H9 (cell line): ENCODE measurements around the gene BMP5. TPM values are rescaled to one million over a fixed set of nuclear protein-coding genes. Genes with fewer than 3 reads are reported as not detected.

ENCODE experiments used
- DNase-seq: peaks from one replicate; pipeline ENCODE4 v3.0.0-alpha.2; 2017
- H2AFZ ChIP-seq: one replicate; pipeline ENCODE4 v1.6.1; 2013; ENCODE audit warnings: mild to moderate bottlenecking, low read length, control low read depth, moderate library complexity
- H2AK5ac ChIP-seq: 2 replicates; pipeline ENCODE4 v1.6.1; 2013; ENCODE audit warnings: low read length, control low read depth, mixed read lengths; ENCODE audit not compliant: insufficient read length
- H2BK120ac ChIP-seq: one replicate; pipeline ENCODE4 v1.6.1; 2013; ENCODE audit warnings: low read depth, mild to moderate bottlenecking, low read length, control low read depth, inconsistent platforms; ENCODE audit not compliant: poor library complexity, severe bottlenecking
- H2BK12ac ChIP-seq: 2 replicates; pipeline ENCODE4 v1.6.1; 2013; ENCODE audit warnings: low read length, control low read depth, mixed read lengths, low read depth; ENCODE audit not compliant: insufficient read length
- H2BK15ac ChIP-seq: 2 replicates; pipeline ENCODE4 v1.6.1; 2013; ENCODE audit warnings: low read depth, low read length, control low read depth
- H2BK20ac ChIP-seq: one replicate; pipeline ENCODE4 v1.6.1; 2013; ENCODE audit warnings: low read depth, mild to moderate bottlenecking, low read length, control low read depth, inconsistent platforms; ENCODE audit not compliant: poor library complexity, severe bottlenecking
- H2BK5ac ChIP-seq: 2 replicates; pipeline ENCODE4 v1.6.1; 2013; ENCODE audit warnings: low read length, control low read depth, mixed read lengths; ENCODE audit not compliant: insufficient read length
- H3K14ac ChIP-seq: 2 replicates; pipeline ENCODE4 v1.6.1; 2013; ENCODE audit warnings: low read length, control low read depth; ENCODE audit not compliant: insufficient read depth
- H3K18ac ChIP-seq: 2 replicates; pipeline ENCODE4 v1.6.1; 2013; ENCODE audit warnings: low read depth, mild to moderate bottlenecking, mixed read lengths, low read length, control low read depth; ENCODE audit not compliant: insufficient read length
- H3K23ac ChIP-seq: 2 replicates; pipeline ENCODE4 v1.6.1; 2013; ENCODE audit warnings: low read length, control low read depth, mixed read lengths, low read depth; ENCODE audit not compliant: insufficient read length
- H3K23me2 ChIP-seq: 2 replicates; pipeline ENCODE4 v1.6.1; 2013; ENCODE audit warnings: low read depth, mild to moderate bottlenecking, mixed read lengths, low read length, control low read depth; ENCODE audit not compliant: insufficient read length, poor library complexity, severe bottlenecking
- H3K27ac ChIP-seq: 2 replicates; pipeline ENCODE4 v1.5.1; 2013; ENCODE audit warnings: low read length, control low read depth, mixed read lengths, low read depth; ENCODE audit not compliant: insufficient read length
- H3K27me3 ChIP-seq: 2 replicates; pipeline ENCODE4 v1.6.1; 2013; ENCODE audit warnings: low read length, control low read depth, inconsistent platforms; ENCODE audit not compliant: insufficient read depth
- H3K4ac ChIP-seq: 2 replicates; pipeline ENCODE4 v1.6.1; 2013; ENCODE audit warnings: low read depth, mild to moderate bottlenecking, control low read depth, inconsistent platforms, low read length, moderate library complexity
- H3K4me1 ChIP-seq: 2 replicates; pipeline ENCODE4 v1.6.1; 2013; ENCODE audit warnings: low read length, control low read depth, inconsistent platforms; ENCODE audit not compliant: insufficient read depth
- H3K4me2 ChIP-seq: 2 replicates; pipeline ENCODE4 v1.6.1; 2013; ENCODE audit warnings: low read length, control low read depth, mixed read lengths; ENCODE audit not compliant: insufficient read length, insufficient read depth
- H3K56ac ChIP-seq: 2 replicates; pipeline ENCODE4 v1.6.1; 2013; ENCODE audit warnings: low read depth, mild to moderate bottlenecking, mixed read lengths, low read length, control low read depth; ENCODE audit not compliant: insufficient read length
- H3K79me1 ChIP-seq: 2 replicates; pipeline ENCODE4 v1.6.1; 2013; ENCODE audit warnings: low read depth, mild to moderate bottlenecking, moderate library complexity, low read length, control low read depth, inconsistent platforms; ENCODE audit not compliant: insufficient read depth, poor library complexity, severe bottlenecking
- H3K79me2 ChIP-seq: 2 replicates; pipeline ENCODE4 v1.6.1; 2013; ENCODE audit warnings: low read length, control low read depth, inconsistent platforms; ENCODE audit not compliant: insufficient read depth
- H3K9ac ChIP-seq: 2 replicates; pipeline ENCODE4 v1.6.1; 2013; ENCODE audit warnings: low read length, control low read depth, mixed read lengths; ENCODE audit not compliant: insufficient read length; ENCODE audit errors: extremely low read depth
- H3K9me3 ChIP-seq: one replicate; pipeline ENCODE4 v1.6.1; 2013; ENCODE audit warnings: low read depth, low read length, inconsistent platforms; ENCODE audit not compliant: control insufficient read depth
- H3T11ph ChIP-seq: one replicate; pipeline ENCODE4 v1.6.1; 2013; ENCODE audit warnings: mild to moderate bottlenecking, low read length, control low read depth, inconsistent platforms
- H4K20me1 ChIP-seq: one replicate; pipeline ENCODE4 v1.6.1; 2013; ENCODE audit not compliant: control insufficient read depth, insufficient read length, insufficient read depth
- H4K5ac ChIP-seq: 2 replicates; pipeline ENCODE4 v1.6.1; 2013; ENCODE audit warnings: low read depth, mild to moderate bottlenecking, mixed read lengths, low read length, control low read depth; ENCODE audit not compliant: insufficient read length
- H4K8ac ChIP-seq: replicated peaks from 2 replicates; pipeline ENCODE4 v1.6.1; 2013; ENCODE audit warnings: low read length, control low read depth, mixed read lengths, low read depth; ENCODE audit not compliant: insufficient read length
- H4K91ac ChIP-seq: 2 replicates; pipeline ENCODE4 v1.6.1; 2013; ENCODE audit warnings: low read depth, mild to moderate bottlenecking, moderate library complexity, mixed read lengths, low read length, control low read depth; ENCODE audit not compliant: insufficient read length
- H3K27ac Mint-ChIP-seq, 3 experiments: 2 replicates in 2 of 3; 3 replicates in 1 of 3; pipeline ENCODE4 v1.8.0; 2020 to 2021; ENCODE audit warnings: mixed read lengths in 3 of 3, mild to moderate bottlenecking in 1 of 3, moderate library complexity in 1 of 3
- H3K27me3 Mint-ChIP-seq: 2 replicates; pipeline ENCODE4 v1.8.0; 2021; ENCODE audit warnings: low read depth, mild to moderate bottlenecking, moderate library complexity, mixed read lengths
- H3K36me3 Mint-ChIP-seq, 3 experiments: 2 replicates in 2 of 3; 3 replicates in 1 of 3; pipeline ENCODE4 v1.8.0; 2020 to 2021; ENCODE audit warnings: low read depth in 3 of 3, mixed read lengths in 3 of 3; ENCODE audit not compliant: insufficient read depth in 1 of 3
- H3K4me1 Mint-ChIP-seq, 2 experiments: 2 replicates each; pipeline ENCODE4 v1.8.0; 2020; ENCODE audit warnings: mixed read lengths in 2 of 2
- H3K4me3 Mint-ChIP-seq, 2 experiments: 2 replicates in 1 of 2; 3 replicates in 1 of 2; pipeline ENCODE4 v1.8.0; 2020 to 2021; ENCODE audit warnings: mild to moderate bottlenecking in 2 of 2, mixed read lengths in 2 of 2, moderate library complexity in 1 of 2
- H3K9me3 Mint-ChIP-seq, 2 experiments: 2 replicates in 1 of 2; 3 replicates in 1 of 2; pipeline ENCODE4 v1.8.0; 2020; ENCODE audit warnings: mild to moderate bottlenecking in 2 of 2, mixed read lengths in 2 of 2, moderate library complexity in 1 of 2
- WGBS: extraction: QIAGEN DNeasy Blood & Tissue Kit; methylation state at CpG from one replicate; pipeline ENCODE4 v1.1.7; 2013; ENCODE audit warnings: missing lambda C conversion rate, low lambda C conversion rate, mixed read lengths; ENCODE audit not compliant: insufficient read length; ENCODE audit errors: extremely low coverage; 5-methylcytosine and 5-hydroxymethylcytosine counted together
- total RNA-seq: library from RNA; stranded (reverse); gene quantifications from 2 replicates; pipeline ENCODE4 v1.2.1, GENCODE V29; 2021
- TF ChIP-seq, protein P1 (sequence below): fragments of 200-600 bp; sonication (generic); conservative IDR thresholded peaks from 3 replicates; pipeline ENCODE4 v1.8.0; 2021; ENCODE audit warnings: antibody characterized with exemption, mild to moderate bottlenecking

The BMP5 gene
- total RNA-seq, 1 experiment from 2014 or later: not detected

DNA sequence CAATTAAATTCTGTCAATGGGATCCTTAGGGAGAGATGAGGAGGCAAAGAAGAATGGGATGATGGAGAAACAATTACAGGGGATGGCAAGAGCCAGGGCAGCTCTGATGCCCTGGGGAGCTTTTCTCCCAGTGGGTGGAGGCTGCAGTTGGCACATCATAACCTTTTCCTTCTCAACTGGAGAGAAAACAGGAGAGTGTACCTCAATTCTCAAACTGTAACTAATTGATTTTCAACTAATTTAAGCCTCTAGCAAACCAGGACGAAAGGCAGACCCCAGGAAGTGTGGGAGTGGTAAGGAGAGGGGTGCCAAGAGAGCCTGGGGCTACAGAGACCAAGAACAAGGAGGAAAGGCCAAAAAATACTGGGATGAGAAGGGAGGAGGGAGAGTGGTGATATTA is 5.7 kb downstream of the BMP5 start:
- H3K23me2 ChIP-seq: no peaks in the 10 kb centered on the region
- H3K4me3 Mint-ChIP-seq: no peak overlapping the region
- no peaks in the 10 kb centered on the region for H3K4me1 ChIP-seq
- no peak overlapping the region for H2BK15ac ChIP-seq
- WGBS: no CpG with 5 or more reads among the region's 1 CpG
- H3K9me3 ChIP-seq: no peaks in the 10 kb centered on the region
- no peak overlapping the region for H3K4ac ChIP-seq
- DNase-seq: no peak
- H3K18ac ChIP-seq: no peak overlapping the region
- H3K27ac ChIP-seq: no peak overlapping the region
- peaks cover 5 to 8% of the 10 kb centered on the region in 2 experiments for H3K4me1 Mint-ChIP-seq
- H4K5ac ChIP-seq: no peak overlapping the region
- no peak overlapping the region for H3K14ac ChIP-seq
- H4K20me1 ChIP-seq: no peaks in the 10 kb centered on the region
- no peak overlapping the region for H4K8ac ChIP-seq
- no peaks in the 10 kb centered on the region for H3K36me3 Mint-ChIP-seq
- no peak overlapping the region for H3K23ac ChIP-seq
- H2BK5ac ChIP-seq: no peak overlapping the region
- H3K79me1 ChIP-seq: no peaks in the 10 kb centered on the region
- no peak overlapping the region for H2BK12ac ChIP-seq
- H3K27me3 ChIP-seq: no peaks in the 10 kb centered on the region
- no peak overlapping the region for H2AFZ ChIP-seq
- no peak overlapping the region for H3K9ac ChIP-seq
- no peak overlapping the region for H2BK20ac ChIP-seq
- H3K4me2 ChIP-seq: no peak overlapping the region
- H3T11ph ChIP-seq: no peak overlapping the region
- no peak overlapping the region for H2BK120ac ChIP-seq
- no peaks in the 10 kb centered on the region for H3K9me3 Mint-ChIP-seq
- TF ChIP-seq, protein P1, sequence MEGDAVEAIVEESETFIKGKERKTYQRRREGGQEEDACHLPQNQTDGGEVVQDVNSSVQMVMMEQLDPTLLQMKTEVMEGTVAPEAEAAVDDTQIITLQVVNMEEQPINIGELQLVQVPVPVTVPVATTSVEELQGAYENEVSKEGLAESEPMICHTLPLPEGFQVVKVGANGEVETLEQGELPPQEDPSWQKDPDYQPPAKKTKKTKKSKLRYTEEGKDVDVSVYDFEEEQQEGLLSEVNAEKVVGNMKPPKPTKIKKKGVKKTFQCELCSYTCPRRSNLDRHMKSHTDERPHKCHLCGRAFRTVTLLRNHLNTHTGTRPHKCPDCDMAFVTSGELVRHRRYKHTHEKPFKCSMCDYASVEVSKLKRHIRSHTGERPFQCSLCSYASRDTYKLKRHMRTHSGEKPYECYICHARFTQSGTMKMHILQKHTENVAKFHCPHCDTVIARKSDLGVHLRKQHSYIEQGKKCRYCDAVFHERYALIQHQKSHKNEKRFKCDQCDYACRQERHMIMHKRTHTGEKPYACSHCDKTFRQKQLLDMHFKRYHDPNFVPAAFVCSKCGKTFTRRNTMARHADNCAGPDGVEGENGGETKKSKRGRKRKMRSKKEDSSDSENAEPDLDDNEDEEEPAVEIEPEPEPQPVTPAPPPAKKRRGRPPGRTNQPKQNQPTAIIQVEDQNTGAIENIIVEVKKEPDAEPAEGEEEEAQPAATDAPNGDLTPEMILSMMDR: no peak
- H2AK5ac ChIP-seq: no peak overlapping the region
- H3K79me2 ChIP-seq: no peaks in the 10 kb centered on the region
- no peak overlapping the region for H4K91ac ChIP-seq
- H3K56ac ChIP-seq: no peak overlapping the region
- H3K27ac Mint-ChIP-seq: no peak overlapping the region
- H3K27me3 Mint-ChIP-seq: no peaks in the 10 kb centered on the region
